Omental fat pad (tissue), 4 donors: ENCODE results near the gene PRICKLE1. TPM values are rescaled to one million over a fixed set of nuclear protein-coding genes. Genes with fewer than 3 reads are reported as not detected.

ENCODE experiments used
- ATAC-seq: fragments of 150-250 bp; one replicate; pipeline ENCODE4 v1.9.1; 2016; ENCODE audit warnings: mild to moderate bottlenecking, moderate library complexity; ENCODE audit not compliant: low FRiP score
- DNase-seq: peaks from one replicate; pipeline ENCODE4 v3.0.0-alpha.2; 2019; ENCODE audit warnings: low spot score
- total RNA-seq, 4 donors: library from RNA; depleted of rRNA; stranded (reverse); fragments of >200 nt; gene quantifications; one replicate each; pipeline ENCODE4 v1.1.0, GENCODE V29; 2016
- TF ChIP-seq, protein P1 (sequence below), 3 donors: fragments of 450-650 bp; IDR thresholded peaks; one replicate each; pipeline ENCODE4 v1.5.1; 2016 to 2017; ENCODE audit warnings: antibody characterized with exemption in 3 of 3, mild to moderate bottlenecking in 3 of 3, moderate library complexity in 2 of 3

PRICKLE1 gene
- total RNA-seq, 4 donors from 2014 or later, result 7.2 to 10.9 (median 9.3) TPM

DNA sequence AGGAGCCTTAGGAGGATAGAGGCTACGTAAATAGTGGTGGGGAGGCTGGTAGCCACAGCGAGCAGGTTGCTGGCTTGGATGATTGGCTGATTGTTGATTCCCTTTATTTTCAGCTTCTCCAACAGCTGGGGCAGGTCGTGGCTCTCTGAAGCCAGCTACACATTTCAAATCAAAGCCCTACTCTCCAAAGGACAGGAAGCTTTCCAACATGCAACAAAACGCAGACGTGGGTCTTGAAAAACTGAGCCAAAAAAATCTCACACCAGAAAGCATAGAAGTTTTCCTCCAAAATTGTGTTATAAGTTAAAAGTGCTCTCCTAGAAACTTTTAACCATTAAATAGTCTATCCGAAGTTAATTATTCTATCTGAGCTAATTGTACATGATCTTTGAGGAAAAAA is 37.6 kb upstream of the PRICKLE1 start:
- DNase-seq (no peak), ATAC-seq (no peak)
- TF ChIP-seq, protein P1, sequence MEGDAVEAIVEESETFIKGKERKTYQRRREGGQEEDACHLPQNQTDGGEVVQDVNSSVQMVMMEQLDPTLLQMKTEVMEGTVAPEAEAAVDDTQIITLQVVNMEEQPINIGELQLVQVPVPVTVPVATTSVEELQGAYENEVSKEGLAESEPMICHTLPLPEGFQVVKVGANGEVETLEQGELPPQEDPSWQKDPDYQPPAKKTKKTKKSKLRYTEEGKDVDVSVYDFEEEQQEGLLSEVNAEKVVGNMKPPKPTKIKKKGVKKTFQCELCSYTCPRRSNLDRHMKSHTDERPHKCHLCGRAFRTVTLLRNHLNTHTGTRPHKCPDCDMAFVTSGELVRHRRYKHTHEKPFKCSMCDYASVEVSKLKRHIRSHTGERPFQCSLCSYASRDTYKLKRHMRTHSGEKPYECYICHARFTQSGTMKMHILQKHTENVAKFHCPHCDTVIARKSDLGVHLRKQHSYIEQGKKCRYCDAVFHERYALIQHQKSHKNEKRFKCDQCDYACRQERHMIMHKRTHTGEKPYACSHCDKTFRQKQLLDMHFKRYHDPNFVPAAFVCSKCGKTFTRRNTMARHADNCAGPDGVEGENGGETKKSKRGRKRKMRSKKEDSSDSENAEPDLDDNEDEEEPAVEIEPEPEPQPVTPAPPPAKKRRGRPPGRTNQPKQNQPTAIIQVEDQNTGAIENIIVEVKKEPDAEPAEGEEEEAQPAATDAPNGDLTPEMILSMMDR (IDR thresholded peaks at IDR 0.05), result no peak

DNA sequence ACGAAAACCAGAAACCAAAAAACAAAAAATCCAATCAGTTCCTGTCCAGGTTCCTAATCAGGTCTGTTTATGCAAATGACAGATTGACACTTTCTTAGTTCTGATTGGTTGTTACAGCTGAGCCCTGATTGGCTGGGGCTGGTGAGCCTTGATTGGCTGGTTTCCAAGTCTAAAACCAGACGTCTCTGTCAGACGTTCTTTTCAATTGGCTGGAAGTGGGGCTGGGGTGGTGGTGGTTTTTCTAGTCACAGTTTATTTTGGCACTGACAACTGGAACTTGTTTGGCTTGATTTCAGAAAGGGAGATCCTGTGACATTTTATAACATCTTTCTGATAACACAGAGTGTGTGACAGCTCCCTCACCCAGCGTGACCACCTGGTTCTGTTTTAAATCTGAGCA is 36.1 kb upstream of the PRICKLE1 start:
- no peak for DNase-seq
- no peak for ATAC-seq
- TF ChIP-seq, protein P1 (IDR thresholded peaks at IDR 0.05), result no peak

DNA sequence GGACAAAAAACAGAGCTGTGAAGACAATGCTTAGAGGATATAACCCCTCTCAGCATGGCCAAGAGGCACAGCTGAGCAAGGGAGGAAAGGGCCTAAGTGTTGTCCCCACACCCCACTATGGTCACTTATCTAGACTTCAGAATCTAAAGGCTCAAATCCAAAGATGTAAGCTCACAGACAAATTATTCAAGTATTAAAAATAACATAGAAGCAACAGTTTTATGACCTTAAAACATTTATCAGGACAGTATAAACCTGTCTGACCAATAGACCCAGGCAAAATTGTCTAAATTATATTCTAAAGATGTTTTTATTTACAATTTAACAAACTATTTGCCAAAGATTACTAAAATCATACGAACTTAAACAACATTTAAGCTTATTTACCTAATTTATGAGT is 28.1 kb upstream of the PRICKLE1 start:
- TF ChIP-seq, protein P1 (IDR thresholded peaks at IDR 0.05), result no peak
- ATAC-seq, result no peak
- no peak for DNase-seq

DNA sequence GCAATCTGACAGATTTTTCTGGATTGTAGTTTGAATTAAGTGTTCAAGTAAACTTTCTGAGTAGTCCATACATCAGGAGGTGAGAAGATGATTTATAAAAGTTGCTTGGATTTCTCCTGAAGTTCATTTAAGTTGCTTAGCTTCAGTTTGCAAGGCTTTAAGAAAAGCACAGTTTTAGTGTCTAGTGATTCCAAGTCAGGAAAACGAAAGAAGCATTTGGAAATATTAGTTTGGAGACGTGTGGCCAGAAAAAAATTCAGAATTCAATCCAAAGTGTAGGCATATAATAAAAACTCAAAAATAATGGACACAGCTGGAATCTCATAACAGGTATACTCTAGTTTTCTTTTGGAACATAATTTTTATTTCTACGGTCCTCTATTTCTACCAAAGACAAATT is 25.5 kb upstream of the PRICKLE1 start:
- TF ChIP-seq, protein P1 (IDR thresholded peaks at IDR 0.05), result no peak
- no peak for ATAC-seq
- DNase-seq, result no peak

DNA sequence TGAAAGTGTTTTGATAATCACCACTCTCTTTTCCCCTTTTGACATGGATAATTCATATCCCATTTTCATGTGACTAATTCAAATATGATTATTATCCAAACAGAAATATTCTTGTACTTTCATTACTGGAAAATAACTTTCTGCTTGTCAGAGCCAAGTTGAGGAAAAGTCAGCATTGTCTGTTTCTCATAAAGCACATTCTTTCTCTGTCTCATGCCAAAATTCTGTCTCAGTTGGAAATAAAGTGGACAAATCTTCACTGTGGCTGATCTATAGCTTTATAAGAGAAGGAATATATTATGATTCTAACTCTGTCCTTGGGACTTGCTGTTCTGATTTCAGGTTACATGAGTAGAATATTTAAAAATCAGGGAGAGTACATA is 22.7 kb upstream of the PRICKLE1 start:
- ATAC-seq (no peak), DNase-seq (no peak)
- TF ChIP-seq, protein P1 (IDR thresholded peaks at IDR 0.05), result no peak

DNA sequence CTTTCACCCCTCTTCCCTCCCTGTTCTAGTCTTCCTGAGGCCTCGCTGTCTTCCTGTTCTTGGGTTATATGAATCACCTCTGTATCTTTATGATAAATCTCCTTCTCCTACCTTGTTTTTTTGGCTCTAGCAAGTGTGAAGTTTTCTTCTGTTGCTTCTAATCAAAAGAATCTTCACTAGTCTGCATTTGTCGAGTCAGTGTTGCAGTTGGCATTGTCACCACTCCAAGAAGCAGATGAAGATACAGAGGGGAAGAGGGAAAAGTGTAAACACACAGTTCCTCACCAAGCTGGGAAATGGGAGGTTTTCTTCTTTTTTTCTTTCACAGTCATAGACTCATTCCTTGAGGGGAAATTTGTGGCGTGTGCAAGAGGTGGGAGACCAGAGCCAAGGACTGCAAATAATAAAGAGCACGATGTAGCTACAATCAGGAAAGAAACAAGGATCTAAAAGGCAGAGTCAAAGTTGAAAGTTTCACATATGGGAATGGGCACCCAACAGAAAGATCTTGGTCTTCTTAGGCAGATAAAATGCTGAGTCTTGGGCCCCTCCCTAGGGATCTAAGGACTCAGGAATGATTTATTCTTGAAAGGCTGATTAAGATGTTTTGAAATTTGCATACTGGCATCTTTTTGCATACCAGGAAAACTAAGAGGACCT is 22.2 kb upstream of the PRICKLE1 start:
- DNase-seq (no peak), ATAC-seq (peak; percentile 54)

DNA sequence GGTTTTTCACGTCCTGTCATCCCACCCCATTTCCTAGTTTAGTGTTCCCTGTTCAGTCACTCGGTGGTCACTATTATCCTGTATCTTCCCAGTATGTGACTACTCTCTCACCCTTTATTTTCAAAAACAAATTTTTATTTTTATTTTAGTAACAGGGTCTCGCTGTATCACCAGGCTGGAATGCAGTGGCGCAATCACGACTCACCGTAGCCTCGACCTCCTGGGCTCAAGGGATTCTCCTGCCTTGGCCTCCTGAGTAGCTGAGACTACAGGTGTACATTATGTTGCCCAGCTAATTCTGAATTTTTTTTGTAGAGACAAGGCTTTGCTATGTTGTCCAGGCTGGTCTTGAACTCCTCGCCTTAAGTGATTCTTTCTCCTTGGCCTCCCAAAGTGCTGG is 20.1 kb upstream of the PRICKLE1 start:
- DNase-seq (no peak), ATAC-seq (no peak)
- TF ChIP-seq, protein P1 (IDR thresholded peaks at IDR 0.05), result no peak

More for the DNA sequence above, 22.2 kb upstream of the PRICKLE1 start:
- TF ChIP-seq, protein P1 (IDR thresholded peaks at IDR 0.05), result no peak
